Progenitor cell of endocrine pancreas (in vitro differentiated cells): Measurements from ENCODE around the gene RHOD. TPM values are rescaled to one million over a fixed set of nuclear protein-coding genes. Genes with fewer than 3 reads are reported as not detected.

Experiments
- DNase-seq: peaks from one replicate; pipeline ENCODE4 v3.0.0; 2021; ENCODE audit warnings: low spot score; ENCODE audit not compliant: unreplicated experiment
- H3K27ac Mint-ChIP-seq: 2 replicates; pipeline ENCODE4 v1.8.0; 2021; ENCODE audit warnings: mild to moderate bottlenecking, moderate library complexity, mixed read lengths
- H3K27me3 Mint-ChIP-seq: 2 replicates; pipeline ENCODE4 v1.8.0; 2021; ENCODE audit warnings: mixed read lengths
- H3K36me3 Mint-ChIP-seq: 2 replicates; pipeline ENCODE4 v1.8.0; 2022; ENCODE audit warnings: mixed read lengths; ENCODE audit not compliant: insufficient read depth
- H3K4me1 Mint-ChIP-seq: 2 replicates; pipeline ENCODE4 v1.8.0; 2021; ENCODE audit warnings: low read depth, mixed read lengths
- H3K4me3 Mint-ChIP-seq: 2 replicates; pipeline ENCODE4 v1.8.0; 2021; ENCODE audit warnings: low read depth, mild to moderate bottlenecking, moderate library complexity, mixed read lengths
- H3K9me3 Mint-ChIP-seq: 2 replicates; pipeline ENCODE4 v1.8.0; 2021; ENCODE audit warnings: low read depth, mixed read lengths
- CTCF ChIP-seq: fragments of 200-600 bp; sonication (generic); IDR thresholded peaks from one replicate; pipeline ENCODE4 v1.5.0; 2021; ENCODE audit warnings: antibody characterized with exemption, mild to moderate bottlenecking; ENCODE audit not compliant: unreplicated experiment
- total RNA-seq: library from RNA; stranded (reverse); gene quantifications from 2 replicates; pipeline ENCODE4 v1.2.1, GENCODE V29; 2021

RHOD gene
- total RNA-seq, 1 donor from 2014 or later: 16.4 TPM

GRCh38 chr11:67043572-67044349 is 12.9 kb upstream of the RHOD start:
- Mint-ChIP-seq H3K9me3 (no peaks in the 10 kb centered on the region), H3K36me3 (no peaks in the 10 kb centered on the region), H3K27ac (no peak overlapping the region), H3K27me3 (peaks cover 5% of the 10 kb centered on the region), H3K4me3 (no peak overlapping the region), H3K4me1 (peaks cover 3% of the 10 kb centered on the region)
- DNase-seq: no peak
- no peak for TF ChIP-seq CTCF

GRCh38 chr11:67044496-67044895 is 12.2 kb upstream of the RHOD start:
- Mint-ChIP-seq H3K4me1 (peaks cover 3% of the 10 kb centered on the region), H3K4me3 (no peak overlapping the region), H3K27ac (no peak overlapping the region), H3K9me3 (no peaks in the 10 kb centered on the region), H3K36me3 (no peaks in the 10 kb centered on the region), H3K27me3 (peaks cover 5% of the 10 kb centered on the region)
- no peak for DNase-seq
- no peak for TF ChIP-seq CTCF

GRCh38 chr11:67045314-67045713 is 11.3 kb upstream of the RHOD start:
- H3K27ac Mint-ChIP-seq: no peak overlapping the region
- H3K27me3 Mint-ChIP-seq: peaks cover 5% of the 10 kb centered on the region
- no peak for DNase-seq
- peaks cover 3% of the 10 kb centered on the region for H3K4me1 Mint-ChIP-seq
- no peaks in the 10 kb centered on the region for H3K36me3 Mint-ChIP-seq
- no peak overlapping the region for H3K4me3 Mint-ChIP-seq
- TF ChIP-seq CTCF: no peak
- no peaks in the 10 kb centered on the region for H3K9me3 Mint-ChIP-seq

- Mint-ChIP-seq H3K27ac (no peak overlapping the region), H3K27me3 (peaks cover 5% of the 10 kb centered on the region)
Observed at GRCh38 chr11:67048515-67049130, 8.0 kb upstream of the RHOD start.

GRCh38 chr11:67050139-67050538 is 6.5 kb upstream of the RHOD start:
- no peak for DNase-seq

More at GRCh38 chr11:67048515-67049130, 8.0 kb upstream of the RHOD start:
- Mint-ChIP-seq H3K36me3 (no peaks in the 10 kb centered on the region), H3K4me1 (peaks cover 2% of the 10 kb centered on the region), H3K4me3 (no peak overlapping the region), H3K9me3 (no peaks in the 10 kb centered on the region)
- TF ChIP-seq CTCF: no peak
- no peak for DNase-seq

More at GRCh38 chr11:67050139-67050538, 6.5 kb upstream of the RHOD start:
- no peaks in the 10 kb centered on the region for H3K36me3 Mint-ChIP-seq
- H3K4me3 Mint-ChIP-seq: no peak overlapping the region
- peak; percentile 18 for TF ChIP-seq CTCF
- no peak overlapping the region for H3K27ac Mint-ChIP-seq
- no peaks in the 10 kb centered on the region for H3K9me3 Mint-ChIP-seq
- H3K27me3 Mint-ChIP-seq: peaks cover 5% of the 10 kb centered on the region
- H3K4me1 Mint-ChIP-seq: peaks cover 13% of the 10 kb centered on the region
